Skin epidermis (tissue), 12 donors: ENCODE measurements around the gene EPHX1.
"Not testable (repeated sequence)": the region's sequence is repeated elsewhere in the genome, so short reads cannot be mapped to it uniquely, and the experiment has no call there.

Experiments
- H3K27ac ChIP-seq, 21 experiments: fragments of 200-600 bp; sonication (generic) in 11 of 21; one replicate each; pipeline ENCODE4 v1.5.0; 2020; ENCODE audit warnings: mild to moderate bottlenecking in 3 of 21, inconsistent platforms in 2 of 21, moderate library complexity in 2 of 21
- H3K4me3 ChIP-seq, 7 experiments: fragments of 200-600 bp; sonication (generic) in 2 of 7; one replicate each; pipeline ENCODE4 v1.5.0; 2020; ENCODE audit warnings: inconsistent platforms in 2 of 7, mild to moderate bottlenecking in 2 of 7, moderate library complexity in 1 of 7

EPHX1 gene

DNA sequence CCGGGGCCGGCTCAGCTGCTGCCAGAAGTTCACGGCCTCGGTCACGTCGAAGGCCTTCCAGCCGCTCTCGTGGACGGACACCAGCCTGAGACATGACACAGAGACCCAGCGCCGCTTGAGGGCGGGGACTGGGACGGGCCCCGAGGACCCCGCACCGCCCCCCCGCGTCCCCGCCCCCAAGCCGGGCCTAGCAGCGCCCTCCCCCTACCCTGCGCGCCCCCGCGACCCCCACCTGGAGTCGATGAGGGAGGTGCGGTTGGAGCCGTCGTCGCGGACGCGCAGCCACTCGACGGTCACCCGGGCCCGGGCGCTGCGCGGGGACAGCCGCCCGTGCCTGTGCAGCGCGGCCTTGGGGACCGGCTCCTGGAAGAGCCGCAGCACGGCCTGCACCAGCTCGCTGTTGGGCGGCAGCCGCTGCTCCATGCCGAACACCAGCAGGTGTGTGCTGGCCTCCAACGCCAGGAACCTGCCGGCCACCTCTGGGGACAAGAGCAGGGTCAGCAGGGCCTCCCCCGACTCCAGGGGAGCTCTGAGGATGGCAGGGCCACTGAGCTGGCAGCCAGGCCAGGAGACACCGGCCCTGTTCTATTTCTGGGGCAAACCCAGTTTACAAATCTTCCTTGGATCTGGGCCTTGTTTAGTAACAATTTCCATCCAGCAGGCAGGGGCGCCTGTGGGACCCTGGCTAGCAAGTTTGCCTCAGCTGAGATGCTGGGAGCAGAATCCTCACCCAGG lies 77.8 kb downstream of the EPHX1 start:
- not testable (repeated sequence) for H3K27ac ChIP-seq, H3K4me3 ChIP-seq

DNA sequence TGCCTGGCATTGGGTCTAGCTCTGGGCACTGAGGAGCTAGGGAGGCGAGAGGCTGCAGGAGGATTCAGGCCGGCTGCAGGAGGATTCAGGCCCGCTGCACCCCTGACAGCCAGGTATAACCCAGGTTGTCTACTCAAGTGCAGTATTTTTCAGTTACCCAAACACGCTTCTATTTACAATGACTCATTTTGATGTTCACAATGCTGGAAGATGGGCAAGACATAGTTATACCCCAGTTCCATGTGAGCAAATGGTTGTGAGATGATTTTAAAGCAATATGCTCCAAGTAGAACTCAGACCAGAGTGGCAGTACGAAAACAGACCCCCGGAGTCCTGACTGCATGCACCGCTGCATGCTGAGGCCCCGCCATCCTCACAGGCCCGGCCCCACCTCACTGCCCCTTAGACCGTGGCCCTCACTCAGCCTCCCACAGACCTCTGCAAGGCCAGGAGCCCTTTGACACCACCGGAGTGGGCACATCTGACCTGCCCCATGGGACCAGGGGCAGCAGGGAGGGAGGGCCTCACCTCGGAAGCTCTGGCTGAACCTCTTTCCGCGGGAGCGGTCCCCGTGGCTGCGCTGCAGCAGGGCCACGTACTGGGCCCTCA lies 78.5 kb downstream of the EPHX1 start:
- Histone ChIP-seq H3K27ac (no peak overlapping the region), H3K4me3 (no peak overlapping the region)

DNA sequence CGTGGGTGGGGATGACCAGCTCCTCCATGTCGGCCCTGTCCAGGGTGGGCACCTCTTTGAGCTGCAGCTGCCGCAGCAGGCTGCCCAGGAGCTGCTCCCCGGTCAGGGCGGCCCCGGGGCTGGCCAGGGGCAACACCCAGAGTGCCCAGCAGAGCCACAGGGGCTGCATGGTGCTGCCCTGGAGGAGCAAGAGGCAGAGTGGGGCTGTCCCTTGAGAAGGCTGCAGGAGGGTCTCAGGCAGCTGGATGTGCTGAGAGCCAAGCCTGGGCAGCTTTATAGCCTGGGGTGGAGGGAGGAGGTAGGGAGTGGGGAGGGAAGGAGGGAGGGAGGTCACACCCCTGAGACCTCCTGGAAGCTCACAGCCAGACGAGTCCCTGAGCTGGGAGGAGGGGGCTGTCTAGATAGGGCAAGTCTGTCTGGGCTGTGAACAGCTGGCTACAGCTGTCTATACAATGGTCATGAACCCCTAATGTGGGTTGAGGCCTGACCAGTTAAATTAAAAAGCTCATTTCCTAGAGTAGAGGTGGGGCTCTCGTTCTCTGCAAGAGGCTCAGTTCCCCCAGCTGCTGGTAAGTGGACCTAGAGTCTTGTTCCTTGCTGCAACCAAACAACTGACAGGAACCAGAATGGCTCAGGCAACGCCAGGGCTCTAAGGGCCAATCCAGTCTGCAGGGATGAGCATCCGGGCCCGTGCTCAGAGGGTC lies 79.1 kb downstream of the EPHX1 start, which contains the start of gene LEFTY1:
TSS of gene LEFTY1 (minus strand) at position 249 of the 704 bp plus-strand sequence. CDS start at position 169, 80 bp downstream.
- Histone ChIP-seq H3K4me3 (no peak within 1 kb of the TSS), H3K27ac (no peak within 1 kb of the TSS)

DNA sequence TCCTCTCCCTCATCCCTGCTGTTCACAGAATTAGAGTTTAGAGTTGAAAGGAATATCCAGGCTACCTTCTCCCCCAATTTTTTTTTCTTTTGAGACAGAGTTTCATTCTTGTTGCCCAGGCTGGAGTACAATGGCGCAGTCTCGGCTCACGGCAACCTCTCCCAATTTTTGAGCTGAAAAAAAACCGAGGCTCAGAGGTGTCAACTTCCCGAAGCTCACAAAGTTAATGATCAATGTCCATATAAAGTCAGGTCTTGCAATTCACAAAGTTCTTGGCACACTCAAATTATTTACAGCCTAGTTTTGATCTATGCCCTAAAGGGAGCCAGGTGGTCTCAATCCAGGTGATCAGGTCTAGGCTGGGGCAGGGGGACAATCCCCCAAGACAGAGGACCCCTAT lies 79.8 kb downstream of the EPHX1 start:
- Histone ChIP-seq H3K27ac (no peak overlapping the region), H3K4me3 (no peak overlapping the region)

DNA sequence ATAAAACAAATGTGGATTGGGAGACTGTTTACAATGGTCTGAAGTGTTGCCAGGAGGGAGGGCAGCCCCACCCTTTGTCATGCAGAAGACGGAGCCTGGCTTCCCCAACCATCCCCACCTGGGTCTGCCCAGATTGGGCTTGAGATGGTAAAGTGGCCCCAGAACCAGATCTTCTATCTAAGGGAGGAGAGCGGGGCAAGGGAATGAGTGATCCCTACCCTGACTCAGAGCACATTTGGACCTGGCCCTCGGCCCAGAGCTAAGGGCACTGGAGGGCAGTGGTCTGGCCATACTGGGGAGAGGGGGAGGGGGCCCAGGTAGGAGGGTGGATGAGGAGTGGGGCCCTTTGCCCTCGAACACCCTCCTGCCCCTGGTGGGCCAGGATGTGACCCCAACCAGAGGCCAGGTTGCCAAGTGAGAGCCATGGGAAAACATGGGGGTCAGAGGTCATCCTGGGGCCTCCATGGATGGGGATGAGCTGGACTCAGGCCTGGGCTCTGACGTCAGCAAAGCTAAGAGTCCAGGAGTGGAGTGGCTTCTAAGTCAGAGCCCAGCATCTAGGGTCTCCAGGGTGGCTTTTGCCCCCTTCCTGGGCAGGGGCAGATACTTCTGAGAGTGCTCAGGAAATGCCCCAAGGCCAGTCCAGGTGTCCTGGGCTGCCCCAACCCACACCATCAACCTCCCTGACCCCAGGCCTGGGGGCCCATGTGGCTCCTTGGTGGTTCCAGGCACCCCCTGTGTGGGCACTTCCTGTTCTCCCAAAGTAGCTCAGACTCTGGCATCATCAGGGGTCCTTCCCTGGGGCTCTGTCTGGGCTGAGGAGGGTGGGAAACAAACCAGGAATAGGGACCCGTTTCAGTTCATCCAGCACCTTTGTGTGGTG lies 80.7 kb downstream of the EPHX1 start:
- H3K27ac ChIP-seq, result no peak overlapping the region
- H3K4me3 ChIP-seq, result no peak overlapping the region

DNA sequence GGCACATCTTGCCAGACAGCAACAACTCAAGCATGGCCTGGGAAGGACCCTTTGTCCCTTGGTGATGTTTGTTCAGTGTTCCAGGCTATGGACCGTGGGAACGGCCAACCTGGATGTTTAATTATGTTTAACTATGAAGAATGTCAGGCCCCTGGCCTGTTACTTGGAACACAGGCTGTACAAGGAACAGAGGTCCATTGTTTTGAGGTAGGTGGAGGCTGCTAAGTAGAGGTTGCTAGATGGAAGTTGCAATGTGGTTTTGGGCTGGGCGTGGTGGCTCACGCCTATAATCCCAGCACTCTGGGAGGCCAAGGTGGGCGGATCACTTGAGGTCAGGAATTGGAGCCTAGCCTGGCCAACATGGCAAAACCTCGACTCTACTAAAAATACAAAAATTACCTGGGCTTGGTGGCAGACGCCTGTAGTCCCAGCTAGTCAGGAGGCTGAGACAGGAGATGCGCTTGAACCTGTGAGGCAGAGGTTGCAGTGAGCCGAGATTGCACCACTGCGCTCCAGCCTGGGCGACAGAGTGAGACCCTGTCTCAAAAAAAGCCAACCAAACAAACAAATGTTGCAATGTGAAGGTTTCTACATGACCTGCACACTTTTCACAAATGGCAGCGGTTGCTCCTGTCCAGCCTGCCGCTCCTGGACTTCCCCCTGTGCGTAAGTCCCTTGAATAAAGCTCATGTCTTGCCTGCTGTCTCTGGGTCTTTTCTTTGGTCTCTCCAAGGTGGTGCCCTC lies 81.5 kb downstream of the EPHX1 start:
- H3K27ac ChIP-seq, result no peak overlapping the region

DNA sequence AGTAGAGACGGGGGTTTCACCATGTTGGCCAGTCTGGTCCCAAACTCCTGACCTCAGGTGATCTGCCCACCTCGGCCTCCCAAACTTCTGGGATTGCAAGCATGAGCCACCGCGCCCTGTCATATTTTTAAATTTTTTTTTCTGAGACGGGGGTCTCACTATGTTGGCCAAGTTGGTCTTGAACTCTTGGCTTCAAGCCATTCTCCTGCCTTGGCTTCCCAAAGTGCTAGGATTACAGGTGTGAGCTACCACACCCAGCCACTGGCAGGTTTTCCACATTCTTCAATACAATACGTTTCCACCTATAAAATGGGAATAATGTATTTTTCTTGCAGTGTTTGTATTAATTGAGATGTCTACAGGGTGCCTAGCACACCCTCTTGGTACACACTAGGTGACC lies 82.4 kb downstream of the EPHX1 start:
- no peak overlapping the region for H3K4me3 ChIP-seq
- no peak overlapping the region for H3K27ac ChIP-seq

More for the DNA sequence above, 81.5 kb downstream of the EPHX1 start:
- H3K4me3 ChIP-seq, result no peak overlapping the region
